Tibial nerve (tissue), 3 donors: ENCODE results near the gene C11orf86.
"Not testable (repeated sequence)": the region's sequence is repeated elsewhere in the genome, so short reads cannot be mapped to it uniquely, and the experiment has no call there.

Source experiments
- POLR2A ChIP-seq, 2 donors: fragments of 450-650 bp; IDR thresholded peaks; one replicate each; pipeline ENCODE4 v1.6.1; 2017; ENCODE audit warnings: antibody characterized with exemption in 2 of 2, mild to moderate bottlenecking in 2 of 2, moderate library complexity in 2 of 2
- TF ChIP-seq, protein P1 (sequence below), 5 experiments: fragments of 200-600 bp in 3 of 5; fragments of 450-650 bp in 2 of 5; sonication (generic) in 3 of 5; IDR thresholded peaks; one replicate each; pipeline ENCODE4 v1.5.1; 2016 to 2019; ENCODE audit warnings: antibody characterized with exemption in 5 of 5, mild to moderate bottlenecking in 3 of 5, moderate library complexity in 2 of 5

DNA sequence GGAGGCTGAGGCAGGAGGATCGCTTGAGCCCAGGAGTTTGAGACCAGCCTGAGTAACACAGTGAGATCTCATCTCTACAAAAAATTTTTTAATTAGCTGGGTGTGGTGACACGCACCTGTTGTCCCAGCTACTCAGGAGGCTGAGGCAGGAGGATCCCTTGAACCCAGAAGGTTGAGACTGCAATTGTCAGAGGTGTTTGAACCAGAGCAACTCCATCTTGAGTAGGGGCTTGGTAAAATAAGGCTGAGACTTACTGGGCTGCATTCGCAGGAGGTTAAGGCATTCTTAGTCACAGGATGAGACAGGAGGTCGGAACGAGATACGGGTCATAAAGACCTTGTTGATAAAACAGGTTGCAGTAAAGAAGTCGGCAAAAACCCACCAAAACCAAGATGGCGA, 30.1 kb downstream of the C11orf86 start:
- TF ChIP-seq, protein P1, sequence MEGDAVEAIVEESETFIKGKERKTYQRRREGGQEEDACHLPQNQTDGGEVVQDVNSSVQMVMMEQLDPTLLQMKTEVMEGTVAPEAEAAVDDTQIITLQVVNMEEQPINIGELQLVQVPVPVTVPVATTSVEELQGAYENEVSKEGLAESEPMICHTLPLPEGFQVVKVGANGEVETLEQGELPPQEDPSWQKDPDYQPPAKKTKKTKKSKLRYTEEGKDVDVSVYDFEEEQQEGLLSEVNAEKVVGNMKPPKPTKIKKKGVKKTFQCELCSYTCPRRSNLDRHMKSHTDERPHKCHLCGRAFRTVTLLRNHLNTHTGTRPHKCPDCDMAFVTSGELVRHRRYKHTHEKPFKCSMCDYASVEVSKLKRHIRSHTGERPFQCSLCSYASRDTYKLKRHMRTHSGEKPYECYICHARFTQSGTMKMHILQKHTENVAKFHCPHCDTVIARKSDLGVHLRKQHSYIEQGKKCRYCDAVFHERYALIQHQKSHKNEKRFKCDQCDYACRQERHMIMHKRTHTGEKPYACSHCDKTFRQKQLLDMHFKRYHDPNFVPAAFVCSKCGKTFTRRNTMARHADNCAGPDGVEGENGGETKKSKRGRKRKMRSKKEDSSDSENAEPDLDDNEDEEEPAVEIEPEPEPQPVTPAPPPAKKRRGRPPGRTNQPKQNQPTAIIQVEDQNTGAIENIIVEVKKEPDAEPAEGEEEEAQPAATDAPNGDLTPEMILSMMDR (IDR thresholded peaks at IDR 0.05), result not testable (repeated sequence)
- TF ChIP-seq POLR2A (IDR thresholded peaks at IDR 0.05), result not testable (repeated sequence)
